Measurements from ENCODE around the gene MEGF8.

MEGF8 gene

GRCh38 chr19:42332059-42332458 lies 6.6 kb downstream of the MEGF8 start:
- H2AFZ ChIP-seq (ENCODE audit: low read depth, low read length, severe bottlenecking) = no peak overlapping the region
- no peaks in the 10 kb centered on the region for H3K36me3 ChIP-seq (ENCODE audit: low read length)
- H3K27ac ChIP-seq (ENCODE audit: low read depth, low read length) = no peak overlapping the region
- TF ChIP-seq CTCF (IDR thresholded peaks at IDR 0.05; ENCODE audit: insufficient read depth, low read length, poor library complexity, severe bottlenecking) = no peak
- no peak for TF ChIP-seq EZH2phosphoT487 (conservative IDR thresholded peaks at IDR 0.05; ENCODE audit: low read length)
- no peak overlapping the region for H3K4me3 ChIP-seq (ENCODE audit: insufficient read depth, low read length, poor library complexity, severe bottlenecking)
- no peak overlapping the region for H3K4me2 ChIP-seq (ENCODE audit: low read depth, low read length, poor library complexity, severe bottlenecking)
- no peaks in the 10 kb centered on the region for H3F3A ChIP-seq (ENCODE audit: insufficient read depth)
- H3K9ac ChIP-seq (ENCODE audit: low read length) = no peak overlapping the region
- no peaks in the 10 kb centered on the region for H3K9me3 ChIP-seq (ENCODE audit: insufficient read depth, low read length)
- no peaks in the 10 kb centered on the region for H3K79me2 ChIP-seq (ENCODE audit: insufficient read depth, low read length)
- no peaks in the 10 kb centered on the region for H4K20me1 ChIP-seq (ENCODE audit: low read depth, low read length)
- H3K27me3 ChIP-seq (ENCODE audit: low read length) = no peaks in the 10 kb centered on the region
- no peaks in the 10 kb centered on the region for H3K9me2 ChIP-seq (replicated peaks; ENCODE audit: insufficient read depth, low read length)

DNA sequence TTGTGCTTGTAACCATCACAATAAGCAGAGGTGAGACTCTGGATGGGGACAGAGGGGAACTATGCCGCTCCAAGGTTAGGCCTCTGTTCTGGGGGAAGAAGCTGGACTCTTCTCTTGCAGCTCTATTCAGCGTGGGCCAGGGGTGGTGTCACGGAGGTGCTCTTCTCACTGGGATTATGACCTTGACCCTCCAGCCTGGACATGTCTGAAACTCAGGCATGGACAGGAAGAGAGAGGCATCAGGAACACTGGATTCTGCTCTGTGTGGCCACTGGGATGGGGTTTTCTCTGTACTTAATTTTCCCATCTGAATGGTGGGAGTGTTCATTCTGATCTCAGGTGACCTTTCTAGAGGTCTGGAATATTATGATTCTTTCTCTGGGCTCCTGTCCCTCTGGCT lies 7.6 kb downstream of the MEGF8 start:
- Histone ChIP-seq H3K36me3 (ENCODE audit: low read length) (no peaks in the 10 kb centered on the region), H3F3A (ENCODE audit: insufficient read depth) (no peaks in the 10 kb centered on the region), H3K9me2 (replicated peaks; ENCODE audit: insufficient read depth, low read length) (no peaks in the 10 kb centered on the region), H3K27ac (ENCODE audit: low read depth, low read length) (no peak overlapping the region), H3K9ac (ENCODE audit: low read length) (no peak overlapping the region), H2AFZ (ENCODE audit: low read depth, low read length, severe bottlenecking) (no peak overlapping the region), H3K27me3 (ENCODE audit: low read length) (no peaks in the 10 kb centered on the region), H4K20me1 (ENCODE audit: low read depth, low read length) (no peaks in the 10 kb centered on the region), H3K4me2 (ENCODE audit: low read depth, low read length, poor library complexity, severe bottlenecking) (no peak overlapping the region), H3K79me2 (ENCODE audit: insufficient read depth, low read length) (no peaks in the 10 kb centered on the region), H3K4me3 (ENCODE audit: insufficient read depth, low read length, poor library complexity, severe bottlenecking) (no peak overlapping the region), H3K9me3 (ENCODE audit: insufficient read depth, low read length) (no peaks in the 10 kb centered on the region)
- TF ChIP-seq CTCF (IDR thresholded peaks at IDR 0.05; ENCODE audit: insufficient read depth, low read length, poor library complexity, severe bottlenecking) (no peak), EZH2phosphoT487 (conservative IDR thresholded peaks at IDR 0.05; ENCODE audit: low read length) (no peak)

DNA sequence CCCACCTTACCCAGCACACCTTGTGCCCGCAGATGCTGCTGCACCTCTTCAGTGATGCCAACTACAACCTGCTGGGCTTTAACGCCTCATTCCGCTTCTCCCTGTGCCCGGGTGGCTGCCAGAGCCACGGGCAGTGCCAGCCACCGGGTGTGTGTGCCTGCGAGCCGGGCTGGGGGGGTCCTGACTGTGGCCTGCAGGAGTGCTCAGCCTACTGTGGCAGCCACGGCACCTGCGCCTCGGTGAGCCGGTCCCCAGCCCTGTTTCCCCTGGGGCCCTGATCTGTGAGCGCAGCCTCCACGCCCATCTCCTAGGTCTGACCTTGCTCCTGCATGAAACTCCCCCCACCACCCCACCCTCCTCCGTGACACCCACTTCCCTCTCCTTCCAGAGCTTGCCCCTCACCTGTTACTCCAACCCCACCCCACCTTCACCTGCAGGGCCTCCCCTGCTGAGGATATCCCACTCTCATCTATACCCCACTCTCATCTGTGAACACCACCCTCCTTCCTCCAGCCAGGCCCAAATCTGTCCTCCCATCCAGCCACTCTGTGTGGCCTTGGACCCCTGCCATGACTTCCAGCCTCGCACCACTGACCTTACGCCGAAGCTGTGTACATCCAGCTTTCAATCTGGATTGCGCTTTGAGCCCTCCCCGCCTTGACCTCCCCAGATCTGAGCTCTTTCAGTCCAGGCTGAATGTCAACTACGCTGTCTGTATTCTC lies 8.7 kb downstream of the MEGF8 start:
- no peak overlapping the region for H3K9ac ChIP-seq (ENCODE audit: low read length)
- no peak overlapping the region for H3K27ac ChIP-seq (ENCODE audit: low read depth, low read length)
- no peaks in the 10 kb centered on the region for H3K9me3 ChIP-seq (ENCODE audit: insufficient read depth, low read length)
- no peaks in the 10 kb centered on the region for H3K79me2 ChIP-seq (ENCODE audit: insufficient read depth, low read length)
- no peak for TF ChIP-seq EZH2phosphoT487 (conservative IDR thresholded peaks at IDR 0.05; ENCODE audit: low read length)
- TF ChIP-seq CTCF (IDR thresholded peaks at IDR 0.05; ENCODE audit: insufficient read depth, low read length, poor library complexity, severe bottlenecking) = no peak
- H4K20me1 ChIP-seq (ENCODE audit: low read depth, low read length) = no peaks in the 10 kb centered on the region
- H3K9me2 ChIP-seq (replicated peaks; ENCODE audit: insufficient read depth, low read length) = no peaks in the 10 kb centered on the region
- H3K4me3 ChIP-seq (ENCODE audit: insufficient read depth, low read length, poor library complexity, severe bottlenecking) = no peak overlapping the region
- no peaks in the 10 kb centered on the region for H3K36me3 ChIP-seq (ENCODE audit: low read length)
- H3K4me2 ChIP-seq (ENCODE audit: low read depth, low read length, poor library complexity, severe bottlenecking) = no peak overlapping the region
- no peaks in the 10 kb centered on the region for H3K27me3 ChIP-seq (ENCODE audit: low read length)
- no peaks in the 10 kb centered on the region for H3F3A ChIP-seq (ENCODE audit: insufficient read depth)
- H2AFZ ChIP-seq (ENCODE audit: low read depth, low read length, severe bottlenecking) = no peak overlapping the region
